NCI-H526 treated with DMSO at 0.1 percent for 48 hours (cell line): ENCODE measurements around the gene ZNF280B.
A peak's percentile ranks its signal among the peaks of the same experiment; 100 is the strongest.

Experiments used
- DNase-seq: peaks from one replicate; lab custom pipeline; 2025; lab: John Stamatoyannopoulos, UW

ZNF280B gene

GRCh38 chr22:22508274-22509176, at the start of gene ZNF280B:
TSS of gene ZNF280B (minus strand) at chr22:22508742. CDS start at chr22:22489398, 19,344 bp downstream.
- no peak for DNase-seq

- DNase-seq = peak; percentile 10
Measured at GRCh38 chr22:22556995-22557925, 48.7 kb upstream of the ZNF280B start.

GRCh38 chr22:22556578-22556977, 48.0 kb upstream of the ZNF280B start:
- DNase-seq = no peak

- no peak for DNase-seq
Measured at GRCh38 chr22:22555596-22555995, 47.1 kb upstream of the ZNF280B start.

GRCh38 chr22:22554587-22555284, 46.2 kb upstream of the ZNF280B start:
- no peak for DNase-seq

- DNase-seq = no peak
Measured at GRCh38 chr22:22553735-22554586, 45.4 kb upstream of the ZNF280B start.

GRCh38 chr22:22553141-22553540, 44.6 kb upstream of the ZNF280B start:
- DNase-seq = no peak

- no peak for DNase-seq
Measured at GRCh38 chr22:22552630-22553029, 44.1 kb upstream of the ZNF280B start.

GRCh38 chr22:22550789-22551434, 42.4 kb upstream of the ZNF280B start:
- no peak for DNase-seq

- no peak for DNase-seq
Measured at GRCh38 chr22:22548910-22549309, 40.4 kb upstream of the ZNF280B start.

- no peak for DNase-seq
Measured at GRCh38 chr22:22548317-22548716, 39.8 kb upstream of the ZNF280B start.

GRCh38 chr22:22547692-22548300, 39.3 kb upstream of the ZNF280B start:
- no peak for DNase-seq

- no peak for DNase-seq
Measured at GRCh38 chr22:22547226-22547625, 38.7 kb upstream of the ZNF280B start.

GRCh38 chr22:22546490-22546889, 37.9 kb upstream of the ZNF280B start:
- DNase-seq = no peak

GRCh38 chr22:22545084-22545483, 36.5 kb upstream of the ZNF280B start:
- DNase-seq = no peak

GRCh38 chr22:22538226-22538989, 29.9 kb upstream of the ZNF280B start:
- DNase-seq = no peak

- DNase-seq = no peak
Measured at GRCh38 chr22:22536916-22537315, 28.4 kb upstream of the ZNF280B start.

- no peak for DNase-seq
Measured at GRCh38 chr22:22536515-22536914, 28.0 kb upstream of the ZNF280B start.

- no peak for DNase-seq
Measured at GRCh38 chr22:22535662-22536061, 27.1 kb upstream of the ZNF280B start.
